Left ventricle myocardium inferior (tissue), 1 donor: ENCODE measurements around the gene CORO2B. TPM values are rescaled to one million over a fixed set of nuclear protein-coding genes. Genes with fewer than 3 reads are reported as not detected.

ENCODE experiments used
- DNase-seq: peaks from one replicate; pipeline ENCODE4 v3.0.0-alpha.2; 2020
- H3K27ac ChIP-seq: fragments of 200-600 bp; replicated peaks from 2 replicates; pipeline ENCODE4 v1.8.0; 2021
- H3K27me3 ChIP-seq: fragments of 200-600 bp; 2 replicates; pipeline ENCODE4 v1.8.0; 2021; ENCODE audit warnings: low read depth
- H3K36me3 ChIP-seq: fragments of 200-600 bp; 2 replicates; pipeline ENCODE4 v1.8.0; 2021
- H3K4me1 ChIP-seq: fragments of 200-600 bp; 2 replicates; pipeline ENCODE4 v1.8.0; 2021
- H3K4me3 ChIP-seq: fragments of 200-600 bp; 2 replicates; pipeline ENCODE4 v1.8.0; 2021; ENCODE audit warnings: mild to moderate bottlenecking, moderate library complexity
- H3K9me3 ChIP-seq: fragments of 200-600 bp; replicated peaks from 2 replicates; pipeline ENCODE4 v1.8.0; 2021
- intact Hi-C: fragments of 100-400 bp; cut with micrococcal nuclease; formaldehyde crosslinking; loops from one replicate; pipeline ENCODE4 v1.11.0; 2022
- total RNA-seq: library from RNA; stranded (reverse); fragmentation: NEBNext Ultra II Directional; extraction: Animal tissue kit (Norgen Biotek cat#: 25700); gene quantifications from one replicate; pipeline ENCODE4 v1.2.1, GENCODE V29; 2021
- TF ChIP-seq, protein P1 (sequence below): fragments of 200-600 bp; IDR thresholded peaks from 2 replicates; pipeline ENCODE4 v1.8.0; 2021; ENCODE audit warnings: antibody characterized with exemption, mild to moderate bottlenecking, borderline replicate concordance
- donor health status: DM: no; HTN: yes; CAD: no; lungs with severe emphysema.

Gene CORO2B
- total RNA-seq, 1 donor from 2014 or later: 5.0 TPM

DNA sequence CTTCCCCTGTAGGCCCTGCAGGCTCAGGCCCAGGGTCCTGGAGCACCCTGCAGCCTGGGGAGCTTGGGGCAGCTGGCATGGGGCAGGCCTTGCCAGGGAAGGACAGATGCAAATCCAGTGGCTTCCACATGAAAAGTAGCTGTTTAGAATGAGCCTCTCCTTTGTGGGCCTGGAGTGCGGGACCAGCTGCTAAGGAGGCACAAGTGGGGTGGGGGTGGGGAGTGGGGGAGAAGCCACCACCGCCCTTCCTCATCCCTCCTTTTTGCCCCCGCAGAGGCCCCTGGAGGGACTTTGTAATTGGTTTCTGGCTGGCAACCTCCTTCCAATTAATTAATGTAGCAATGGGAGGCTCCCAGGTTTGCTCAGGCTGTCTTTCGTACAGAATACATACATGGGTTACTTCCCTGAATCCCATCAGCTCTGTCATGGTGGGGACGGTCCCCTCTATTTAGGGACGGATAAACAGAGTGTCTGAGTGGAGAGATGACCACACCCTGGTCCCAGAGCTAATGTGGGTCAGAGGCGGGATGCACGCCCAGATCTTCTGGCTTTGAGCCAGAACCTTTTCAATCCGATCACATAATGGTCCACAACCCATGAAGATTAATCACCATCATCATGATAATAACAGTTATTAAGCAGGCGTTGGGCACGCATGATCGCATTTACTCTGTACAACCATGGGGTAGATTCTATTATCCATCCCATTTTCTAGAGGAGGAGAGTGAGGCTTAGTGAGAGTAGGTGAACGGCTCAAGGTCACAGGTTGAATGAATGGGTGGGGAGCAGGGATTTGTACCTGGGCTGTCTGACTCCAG is 6.2 kb downstream of the CORO2B start:
- no peaks in the 10 kb centered on the region for H3K9me3 ChIP-seq
- DNase-seq: no peak
- intact Hi-C loops: no loop called here
- TF ChIP-seq, protein P1, sequence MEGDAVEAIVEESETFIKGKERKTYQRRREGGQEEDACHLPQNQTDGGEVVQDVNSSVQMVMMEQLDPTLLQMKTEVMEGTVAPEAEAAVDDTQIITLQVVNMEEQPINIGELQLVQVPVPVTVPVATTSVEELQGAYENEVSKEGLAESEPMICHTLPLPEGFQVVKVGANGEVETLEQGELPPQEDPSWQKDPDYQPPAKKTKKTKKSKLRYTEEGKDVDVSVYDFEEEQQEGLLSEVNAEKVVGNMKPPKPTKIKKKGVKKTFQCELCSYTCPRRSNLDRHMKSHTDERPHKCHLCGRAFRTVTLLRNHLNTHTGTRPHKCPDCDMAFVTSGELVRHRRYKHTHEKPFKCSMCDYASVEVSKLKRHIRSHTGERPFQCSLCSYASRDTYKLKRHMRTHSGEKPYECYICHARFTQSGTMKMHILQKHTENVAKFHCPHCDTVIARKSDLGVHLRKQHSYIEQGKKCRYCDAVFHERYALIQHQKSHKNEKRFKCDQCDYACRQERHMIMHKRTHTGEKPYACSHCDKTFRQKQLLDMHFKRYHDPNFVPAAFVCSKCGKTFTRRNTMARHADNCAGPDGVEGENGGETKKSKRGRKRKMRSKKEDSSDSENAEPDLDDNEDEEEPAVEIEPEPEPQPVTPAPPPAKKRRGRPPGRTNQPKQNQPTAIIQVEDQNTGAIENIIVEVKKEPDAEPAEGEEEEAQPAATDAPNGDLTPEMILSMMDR: no peak
- H3K4me1 ChIP-seq: peaks cover 86% of the 10 kb centered on the region
- H3K36me3 ChIP-seq: no peaks in the 10 kb centered on the region
- peak overlapping the region; percentile 68 for H3K27ac ChIP-seq
- H3K4me3 ChIP-seq: no peak overlapping the region
- no peaks in the 10 kb centered on the region for H3K27me3 ChIP-seq

DNA sequence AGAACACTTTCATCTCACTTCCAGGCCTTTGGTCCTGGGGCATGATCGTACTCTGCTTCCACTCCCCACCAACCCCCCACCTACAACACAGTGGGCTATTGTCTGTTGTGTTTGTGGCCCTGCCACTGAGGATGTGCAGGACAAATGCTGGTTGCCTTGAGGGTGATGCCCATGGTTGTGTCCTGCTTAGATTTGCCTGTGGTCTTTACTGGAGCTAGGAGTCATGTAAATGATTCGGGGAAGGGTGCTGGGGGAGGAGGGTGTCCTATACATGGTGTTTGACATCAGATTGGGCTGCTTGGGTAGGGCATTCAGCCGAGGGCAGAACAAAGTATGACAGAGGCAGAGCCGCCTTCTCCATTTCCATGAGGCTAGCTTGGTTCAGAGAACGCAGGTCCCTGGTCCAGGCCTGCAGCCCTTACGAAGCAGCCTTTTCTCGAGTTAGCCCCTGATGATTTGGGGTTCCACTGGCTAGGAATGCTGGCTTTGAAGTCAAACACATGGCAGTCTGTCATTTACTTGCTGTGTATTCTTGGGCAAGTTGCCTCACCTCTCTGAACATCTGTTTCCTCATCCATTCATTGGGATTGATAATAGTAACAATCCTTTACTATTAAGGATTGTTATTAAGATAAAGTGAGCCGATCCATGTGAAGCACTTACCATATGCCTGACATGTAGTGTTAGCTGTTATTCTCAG is 6.9 kb downstream of the CORO2B start:
- Histone ChIP-seq H3K9me3 (no peaks in the 10 kb centered on the region), H3K4me1 (peaks cover 88% of the 10 kb centered on the region), H3K27me3 (no peaks in the 10 kb centered on the region), H3K36me3 (no peaks in the 10 kb centered on the region), H3K4me3 (no peak overlapping the region), H3K27ac (peak overlapping the region; percentile 68)
- DNase-seq: no peak
- TF ChIP-seq, protein P1: no peak
- intact Hi-C loops: no loop called here

DNA sequence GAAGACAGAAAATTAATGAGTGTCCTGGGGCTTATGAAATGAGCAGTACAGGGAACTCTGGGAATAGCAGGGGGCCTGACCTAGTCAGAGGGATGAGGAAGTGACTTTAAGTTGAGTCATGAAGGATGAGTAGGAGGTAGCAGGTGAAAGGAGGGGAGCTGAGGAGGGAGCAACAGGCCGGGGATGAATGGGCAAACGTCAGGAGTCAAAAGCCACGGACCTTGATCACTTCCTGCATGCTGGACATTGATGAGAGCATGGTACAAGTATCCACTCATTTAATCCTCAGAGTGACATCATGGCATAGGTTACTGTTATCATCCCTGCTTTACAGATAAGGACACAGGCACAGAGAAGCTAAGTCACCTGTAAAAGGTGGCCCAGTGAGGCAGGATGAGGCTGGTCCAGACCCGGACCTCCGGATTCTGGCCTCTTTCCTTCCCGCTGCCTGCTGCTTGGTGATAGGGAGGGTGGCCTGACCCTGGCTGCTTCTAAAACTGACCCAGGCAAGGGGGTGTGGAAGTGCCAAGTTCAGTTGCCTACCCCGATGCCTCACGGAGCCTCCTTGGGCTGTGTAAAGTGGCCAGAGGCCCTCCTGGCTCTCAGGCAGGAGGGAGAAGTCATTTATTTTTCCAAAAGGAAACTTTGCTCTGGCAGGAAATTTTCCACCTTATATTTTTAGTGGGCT is 7.6 kb downstream of the CORO2B start:
- Histone ChIP-seq H3K27me3 (no peaks in the 10 kb centered on the region), H3K4me3 (no peak overlapping the region), H3K4me1 (peaks cover 83% of the 10 kb centered on the region), H3K9me3 (no peaks in the 10 kb centered on the region), H3K27ac (peak overlapping the region; percentile 68), H3K36me3 (no peaks in the 10 kb centered on the region)
- intact Hi-C loops: no loop called here
- TF ChIP-seq, protein P1: no peak
- DNase-seq: no peak

DNA sequence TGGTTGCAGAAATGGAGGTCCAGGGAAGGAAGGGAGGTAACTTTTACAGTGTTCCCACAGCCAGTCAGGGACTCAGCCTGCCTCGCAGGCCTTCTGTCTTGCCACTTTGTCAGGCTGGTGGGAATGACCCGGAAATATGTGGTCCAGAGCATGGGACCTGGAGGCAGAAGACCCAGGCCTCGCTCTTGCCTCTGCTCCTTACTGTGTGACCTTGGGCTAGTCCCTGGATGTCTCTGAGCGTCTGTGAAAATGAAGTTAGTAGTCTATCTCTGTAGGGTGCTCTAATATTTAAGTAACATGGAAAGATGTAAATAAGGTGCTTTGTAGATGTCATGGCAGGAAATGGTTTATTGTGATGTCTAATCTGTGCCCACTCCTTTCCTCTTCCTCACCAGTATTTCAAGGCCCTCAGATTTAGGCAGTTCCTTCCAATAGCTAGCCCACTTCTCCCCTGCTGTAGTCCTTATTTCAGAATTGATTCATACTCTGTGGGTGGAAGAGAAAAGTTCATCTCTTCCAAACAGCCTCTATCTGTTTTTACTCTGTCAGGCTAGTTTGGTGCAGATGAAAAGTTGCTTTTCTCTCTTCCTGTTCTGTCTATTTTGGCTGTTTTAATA is 9.1 kb downstream of the CORO2B start:
- Histone ChIP-seq H3K27ac (peak overlapping the region; percentile 10), H3K9me3 (no peaks in the 10 kb centered on the region), H3K4me3 (no peak overlapping the region), H3K4me1 (peaks cover 74% of the 10 kb centered on the region), H3K27me3 (no peaks in the 10 kb centered on the region), H3K36me3 (no peaks in the 10 kb centered on the region)
- DNase-seq: no peak
- intact Hi-C loops: no loop called here
- TF ChIP-seq, protein P1: no peak

DNA sequence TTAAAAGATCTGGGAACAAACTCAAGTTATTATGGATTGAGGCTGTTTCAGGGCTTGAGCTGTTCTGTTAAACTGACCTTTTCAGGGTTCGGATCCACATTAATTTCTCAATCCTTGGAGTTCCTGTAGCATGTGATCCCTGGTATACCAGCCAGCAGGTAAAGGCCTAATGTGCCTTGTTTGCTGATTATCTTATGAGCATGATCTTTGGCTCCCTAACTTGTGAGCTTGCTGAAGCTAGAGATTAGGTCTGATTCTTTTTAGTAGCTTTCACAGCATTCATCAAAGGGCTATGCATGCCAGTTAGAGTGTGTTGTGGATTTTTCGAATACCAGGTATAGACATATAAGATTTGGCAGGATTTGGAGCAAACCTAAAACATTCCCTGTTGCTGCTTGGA is 10.3 kb downstream of the CORO2B start:
- Histone ChIP-seq H3K36me3 (no peaks in the 10 kb centered on the region), H3K9me3 (no peaks in the 10 kb centered on the region), H3K4me3 (no peak overlapping the region), H3K27ac (no peak overlapping the region), H3K4me1 (peaks cover 74% of the 10 kb centered on the region), H3K27me3 (no peaks in the 10 kb centered on the region)
- TF ChIP-seq, protein P1: no peak
- intact Hi-C loops: no loop called here
- no peak for DNase-seq
